ENCODE data around the gene RABGAP1L.
"Not testable (repeated sequence)": the region's sequence is repeated elsewhere in the genome, so short reads cannot be mapped to it uniquely, and the experiment has no call there.

The RABGAP1L gene

DNA sequence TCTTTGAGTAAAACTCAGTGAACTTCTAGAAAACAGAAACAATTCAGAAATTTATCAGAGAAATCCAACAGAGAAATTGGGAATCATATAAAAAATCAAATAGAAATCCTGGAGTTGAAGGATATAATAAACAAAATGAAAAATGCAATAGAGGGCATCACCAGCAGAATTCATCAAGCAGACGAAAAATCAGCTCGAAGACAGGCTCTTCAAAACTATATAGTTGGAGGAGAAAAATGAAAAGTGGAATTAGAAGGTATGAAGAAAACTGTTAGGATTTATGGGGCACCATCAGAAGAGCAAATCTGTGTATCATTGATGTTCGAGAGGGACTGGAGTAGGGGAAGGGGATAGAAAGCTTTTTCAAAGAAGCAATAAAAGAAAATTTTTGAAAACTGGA is 167.0 kb downstream of the RABGAP1L start:
- no peaks in the 10 kb centered on the region for H3K4me1 ChIP-seq (ENCODE audit: control insufficient read depth, insufficient read depth, low read length)
- H3K4me3 ChIP-seq (ENCODE audit: low read depth, low read length) = no peak overlapping the region
- no peaks in the 10 kb centered on the region for H3K36me3 ChIP-seq (ENCODE audit: control insufficient read depth, insufficient read depth, low read length)
- H3K9ac ChIP-seq (ENCODE audit: low read length) = no peak overlapping the region
- no peak overlapping the region for H3K27ac ChIP-seq (ENCODE audit: low read depth, low read length)
- H3K27me3 ChIP-seq (ENCODE audit: control insufficient read depth, insufficient read depth, low read length) = no peaks in the 10 kb centered on the region
- H3K9me3 ChIP-seq (ENCODE audit: control insufficient read depth, insufficient read depth, low read depth, low read length) = peaks cover 30% of the 10 kb centered on the region

DNA sequence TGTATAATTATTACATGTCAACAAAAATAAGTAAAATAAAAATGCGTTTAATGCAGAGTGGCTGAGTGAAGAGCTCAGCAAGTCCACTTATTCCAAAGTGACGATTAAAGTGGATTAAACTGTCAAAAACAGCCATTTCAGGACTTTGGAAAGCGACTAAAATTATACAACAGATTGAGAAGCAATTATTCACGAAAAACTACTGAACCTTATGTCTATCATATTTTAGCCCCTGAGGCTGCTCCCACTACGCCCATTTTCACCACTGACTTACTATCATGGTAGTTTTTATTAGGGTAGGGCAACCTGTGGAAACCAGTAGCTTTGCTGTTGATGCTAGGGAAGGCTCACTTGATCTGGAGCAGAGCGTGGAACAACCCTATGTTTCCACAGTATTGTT is 174.1 kb downstream of the RABGAP1L start:
- Histone ChIP-seq H3K4me1 (ENCODE audit: control insufficient read depth, insufficient read depth, low read length) (no peaks in the 10 kb centered on the region), H3K4me3 (ENCODE audit: low read depth, low read length) (no peak overlapping the region)

DNA sequence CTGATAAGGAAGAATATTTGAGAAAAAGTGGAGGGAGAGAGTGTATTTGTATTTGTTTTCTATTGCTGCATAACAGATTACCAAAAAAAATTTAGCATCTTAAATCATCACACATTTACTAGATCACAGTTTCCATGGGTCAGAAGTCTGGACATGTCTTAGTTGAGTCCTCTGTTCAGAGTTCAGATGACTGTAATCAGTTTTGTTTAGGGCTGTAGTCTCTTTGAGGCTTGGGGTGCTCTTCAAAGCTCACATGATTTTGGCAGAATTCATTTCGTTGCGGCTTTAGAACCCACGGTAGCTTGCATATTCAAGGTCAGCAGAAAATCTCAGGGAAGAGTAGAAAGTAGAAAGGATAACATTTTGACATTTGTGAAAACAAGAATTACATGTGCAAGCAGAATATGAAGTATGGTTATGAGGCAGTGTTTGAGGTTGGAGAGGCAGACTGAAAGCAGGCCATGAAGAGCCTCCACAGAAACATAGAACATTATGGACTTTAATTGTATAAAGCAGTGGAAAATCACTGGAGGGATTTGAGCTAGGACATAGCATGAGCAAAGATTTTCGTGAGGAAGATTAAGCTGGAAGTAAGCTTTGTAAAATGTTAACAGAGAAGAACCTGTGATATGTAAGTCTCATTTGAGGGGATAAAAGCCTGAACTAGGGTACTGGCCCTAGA is 177.8 kb downstream of the RABGAP1L start:
- H3K36me3 ChIP-seq (ENCODE audit: control insufficient read depth, insufficient read depth, low read length) = no peaks in the 10 kb centered on the region
- no peaks in the 10 kb centered on the region for H3K4me1 ChIP-seq (ENCODE audit: control insufficient read depth, insufficient read depth, low read length)
- H3K9me3 ChIP-seq (ENCODE audit: control insufficient read depth, insufficient read depth, low read depth, low read length) = no peaks in the 10 kb centered on the region
- no peaks in the 10 kb centered on the region for H3K27me3 ChIP-seq (ENCODE audit: control insufficient read depth, insufficient read depth, low read length)
- H3K4me3 ChIP-seq (ENCODE audit: low read depth, low read length) = no peak overlapping the region
- H3K27ac ChIP-seq (ENCODE audit: low read depth, low read length) = no peak overlapping the region
- no peak overlapping the region for H3K9ac ChIP-seq (ENCODE audit: low read length)

More for the DNA sequence above, 174.1 kb downstream of the RABGAP1L start:
- H3K9me3 ChIP-seq (ENCODE audit: control insufficient read depth, insufficient read depth, low read depth, low read length) = no peaks in the 10 kb centered on the region
- no peaks in the 10 kb centered on the region for H3K27me3 ChIP-seq (ENCODE audit: control insufficient read depth, insufficient read depth, low read length)
- H3K36me3 ChIP-seq (ENCODE audit: control insufficient read depth, insufficient read depth, low read length) = no peaks in the 10 kb centered on the region
- H3K27ac ChIP-seq (ENCODE audit: low read depth, low read length) = no peak overlapping the region
- H3K9ac ChIP-seq (ENCODE audit: low read length) = no peak overlapping the region

DNA sequence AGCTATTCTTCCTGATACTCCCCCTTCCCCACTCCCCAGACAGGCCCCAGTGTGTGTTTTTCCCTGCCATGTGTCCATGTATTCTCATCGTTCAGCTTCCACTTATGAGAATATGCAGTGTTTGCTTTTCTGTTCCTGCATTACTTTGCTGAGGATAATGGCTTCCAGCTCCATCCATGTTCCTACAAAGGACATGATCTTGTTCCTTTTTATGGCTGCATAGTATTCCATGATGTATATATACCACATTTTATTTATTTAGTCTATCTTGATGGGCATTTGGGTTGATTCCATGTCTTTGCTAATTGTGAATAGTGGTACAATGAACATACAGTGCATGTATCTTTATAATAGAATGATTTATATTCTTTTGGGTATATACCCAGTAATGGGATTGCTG is 181.1 kb downstream of the RABGAP1L start:
- not testable (repeated sequence) for H3K9me3 ChIP-seq (ENCODE audit: control insufficient read depth, insufficient read depth, low read depth, low read length); H3K4me1 ChIP-seq (ENCODE audit: control insufficient read depth, insufficient read depth, low read length); H3K27ac ChIP-seq (ENCODE audit: low read depth, low read length); H3K36me3 ChIP-seq (ENCODE audit: control insufficient read depth, insufficient read depth, low read length); H3K4me3 ChIP-seq (ENCODE audit: low read depth, low read length); H3K27me3 ChIP-seq (ENCODE audit: control insufficient read depth, insufficient read depth, low read length); H3K9ac ChIP-seq (ENCODE audit: low read length)

DNA sequence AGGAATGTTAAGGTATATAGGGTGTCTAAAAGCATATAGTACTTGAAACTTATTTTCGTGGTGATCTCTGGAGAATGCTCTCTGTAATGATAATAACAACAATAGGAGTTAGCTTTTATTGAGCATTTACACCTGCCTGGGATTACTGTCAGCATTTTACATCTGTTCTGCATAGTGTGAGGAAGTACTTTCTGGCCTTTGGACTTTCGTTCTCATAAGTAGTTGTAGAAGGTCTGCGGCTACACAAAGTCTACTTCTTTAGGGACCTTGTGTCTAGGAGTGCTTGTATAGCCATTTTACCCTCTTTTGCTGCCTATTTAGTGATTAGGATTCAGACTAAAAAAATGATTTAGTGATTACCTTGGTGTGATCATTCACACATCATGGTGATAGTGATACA is 184.8 kb downstream of the RABGAP1L start:
- Histone ChIP-seq H3K9ac (ENCODE audit: low read length) (no peak overlapping the region), H3K27me3 (ENCODE audit: control insufficient read depth, insufficient read depth, low read length) (no peaks in the 10 kb centered on the region), H3K27ac (ENCODE audit: low read depth, low read length) (no peak overlapping the region), H3K4me3 (ENCODE audit: low read depth, low read length) (no peak overlapping the region), H3K9me3 (ENCODE audit: control insufficient read depth, insufficient read depth, low read depth, low read length) (no peaks in the 10 kb centered on the region), H3K36me3 (ENCODE audit: control insufficient read depth, insufficient read depth, low read length) (no peaks in the 10 kb centered on the region), H3K4me1 (ENCODE audit: control insufficient read depth, insufficient read depth, low read length) (no peaks in the 10 kb centered on the region)

DNA sequence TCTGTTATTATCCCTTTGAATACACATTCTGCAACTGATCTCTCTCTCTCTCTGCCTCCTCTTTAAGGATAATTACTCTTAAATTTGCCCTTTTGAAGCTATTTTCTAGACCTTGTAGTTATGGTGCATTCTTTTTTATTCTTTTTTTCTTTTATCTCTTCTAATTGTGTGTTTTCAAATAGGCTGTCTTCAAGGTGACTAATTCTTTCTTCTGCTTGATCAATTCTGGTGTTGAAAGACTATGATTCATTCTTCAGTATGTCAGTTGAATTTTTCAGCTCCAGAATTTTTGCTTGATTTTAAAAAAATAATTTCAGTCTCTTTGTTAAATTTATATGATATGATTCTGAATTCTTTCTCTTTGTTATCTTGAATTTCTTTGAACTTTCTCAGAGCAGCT is 192.8 kb downstream of the RABGAP1L start:
- peaks cover 6% of the 10 kb centered on the region; the same call in 1 of the 2 replicates for H3K9me3 ChIP-seq (ENCODE audit: control insufficient read depth, insufficient read depth, low read depth, low read length)
- H3K27ac ChIP-seq (ENCODE audit: low read depth, low read length) = no peak overlapping the region
- H3K27me3 ChIP-seq (ENCODE audit: control insufficient read depth, insufficient read depth, low read length) = no peaks in the 10 kb centered on the region
- H3K4me1 ChIP-seq (ENCODE audit: control insufficient read depth, insufficient read depth, low read length) = no peaks in the 10 kb centered on the region
- no peak overlapping the region for H3K9ac ChIP-seq (ENCODE audit: low read length)
- no peaks in the 10 kb centered on the region for H3K36me3 ChIP-seq (ENCODE audit: control insufficient read depth, insufficient read depth, low read length)
- H3K4me3 ChIP-seq (ENCODE audit: low read depth, low read length) = no peak overlapping the region

DNA sequence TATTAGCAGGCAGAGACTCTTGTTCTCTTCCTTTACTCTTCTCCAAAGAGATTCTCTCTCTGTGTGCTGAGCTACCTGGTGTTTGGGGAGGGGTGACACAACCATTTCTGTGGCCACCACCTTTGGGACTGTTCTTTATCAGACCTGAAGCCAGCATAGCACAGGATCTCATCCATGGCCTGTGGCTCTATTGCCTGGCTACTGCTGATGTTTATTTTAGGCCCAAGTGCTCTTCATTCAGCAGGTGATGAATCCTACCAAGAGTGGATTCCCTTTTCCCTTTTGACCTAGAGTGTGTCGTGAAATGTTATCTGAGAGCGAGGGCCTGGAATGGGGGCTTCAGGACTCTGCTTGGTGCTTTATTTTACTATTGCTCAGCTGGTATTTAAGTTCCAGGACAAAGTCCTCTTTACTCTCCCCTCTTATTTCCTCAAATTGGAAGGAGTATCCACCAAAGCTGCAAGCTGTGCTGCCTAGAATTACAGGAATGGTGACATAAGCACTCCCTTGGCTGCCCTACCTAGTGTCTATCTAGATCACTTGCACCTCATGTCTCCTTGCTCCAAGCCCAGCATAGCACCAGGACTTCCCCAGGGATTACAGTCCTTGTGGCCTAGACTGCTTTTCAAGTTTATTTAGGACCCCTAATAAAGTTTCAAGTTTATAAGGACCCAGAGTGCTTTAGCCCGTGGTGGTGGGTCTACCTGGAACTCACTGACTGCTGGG is 193.7 kb downstream of the RABGAP1L start:
- Histone ChIP-seq H3K27ac (ENCODE audit: low read depth, low read length) (no peak overlapping the region), H3K27me3 (ENCODE audit: control insufficient read depth, insufficient read depth, low read length) (no peaks in the 10 kb centered on the region), H3K9me3 (ENCODE audit: control insufficient read depth, insufficient read depth, low read depth, low read length) (peaks cover 6% of the 10 kb centered on the region; the same call in 1 of the 2 replicates), H3K4me1 (ENCODE audit: control insufficient read depth, insufficient read depth, low read length) (no peaks in the 10 kb centered on the region), H3K9ac (ENCODE audit: low read length) (no peak overlapping the region), H3K4me3 (ENCODE audit: low read depth, low read length) (no peak overlapping the region), H3K36me3 (ENCODE audit: control insufficient read depth, insufficient read depth, low read length) (no peaks in the 10 kb centered on the region)

DNA sequence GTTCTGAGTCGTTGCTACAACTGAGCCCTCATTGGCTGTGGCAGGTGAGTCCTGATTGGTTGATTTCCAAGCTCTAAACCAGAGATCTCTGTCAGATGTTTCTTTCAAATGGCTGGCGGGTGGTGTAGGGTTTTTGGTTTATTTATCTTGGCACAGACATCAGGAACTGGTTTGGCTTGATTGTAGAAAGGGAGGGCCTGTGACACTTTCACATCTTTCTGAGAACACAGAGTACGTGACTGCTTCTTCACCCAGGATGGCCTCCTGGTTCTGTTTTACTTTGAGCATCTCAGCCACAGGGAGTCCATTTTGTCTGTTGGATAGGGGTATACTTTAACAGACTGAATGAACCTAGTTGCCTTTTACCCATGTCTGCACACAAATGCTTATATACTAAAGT is 199.0 kb downstream of the RABGAP1L start:
- Histone ChIP-seq H3K36me3 (ENCODE audit: control insufficient read depth, insufficient read depth, low read length) (no peaks in the 10 kb centered on the region), H3K4me1 (ENCODE audit: control insufficient read depth, insufficient read depth, low read length) (no peaks in the 10 kb centered on the region), H3K4me3 (ENCODE audit: low read depth, low read length) (no peak overlapping the region), H3K9ac (ENCODE audit: low read length) (no peak overlapping the region), H3K9me3 (ENCODE audit: control insufficient read depth, insufficient read depth, low read depth, low read length) (no peaks in the 10 kb centered on the region), H3K27me3 (ENCODE audit: control insufficient read depth, insufficient read depth, low read length) (no peaks in the 10 kb centered on the region), H3K27ac (ENCODE audit: low read depth, low read length) (no peak overlapping the region)

DNA sequence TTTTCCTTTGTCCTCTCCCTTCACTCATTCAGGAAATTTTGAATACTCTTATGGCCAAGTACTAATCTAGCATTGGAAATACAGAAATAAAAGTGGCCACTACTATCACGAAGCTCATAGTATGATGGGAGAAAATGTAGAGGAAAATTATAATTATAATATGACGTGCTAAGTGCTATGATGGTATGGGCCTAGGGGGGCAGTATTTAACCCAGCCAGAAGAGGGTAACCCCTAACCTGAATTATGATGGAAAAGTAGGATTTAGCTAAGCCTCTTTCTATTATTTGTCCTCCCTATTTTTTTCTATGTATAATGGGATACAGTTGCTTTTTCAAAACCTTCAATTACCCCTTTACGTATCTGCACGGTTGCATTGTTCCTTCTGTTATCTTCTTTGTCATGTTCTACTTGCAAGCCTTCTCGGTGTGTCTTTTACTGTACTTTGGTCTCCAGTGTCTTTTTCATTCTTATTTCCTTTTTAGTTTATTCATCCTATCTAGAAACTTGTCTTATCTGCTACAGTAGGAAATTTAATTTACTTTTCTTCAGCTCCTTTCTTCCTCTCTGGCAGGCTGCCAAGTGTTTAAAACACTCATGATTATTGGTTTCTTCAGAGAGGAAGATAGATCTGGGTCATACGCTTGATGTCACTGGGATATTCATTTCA is 199.6 kb downstream of the RABGAP1L start:
- no peaks in the 10 kb centered on the region for H3K4me1 ChIP-seq (ENCODE audit: control insufficient read depth, insufficient read depth, low read length)
- H3K36me3 ChIP-seq (ENCODE audit: control insufficient read depth, insufficient read depth, low read length) = no peaks in the 10 kb centered on the region
- H3K9me3 ChIP-seq (ENCODE audit: control insufficient read depth, insufficient read depth, low read depth, low read length) = no peaks in the 10 kb centered on the region
- no peak overlapping the region for H3K4me3 ChIP-seq (ENCODE audit: low read depth, low read length)
- H3K9ac ChIP-seq (ENCODE audit: low read length) = no peak overlapping the region
- H3K27ac ChIP-seq (ENCODE audit: low read depth, low read length) = no peak overlapping the region
- H3K27me3 ChIP-seq (ENCODE audit: control insufficient read depth, insufficient read depth, low read length) = no peaks in the 10 kb centered on the region

DNA sequence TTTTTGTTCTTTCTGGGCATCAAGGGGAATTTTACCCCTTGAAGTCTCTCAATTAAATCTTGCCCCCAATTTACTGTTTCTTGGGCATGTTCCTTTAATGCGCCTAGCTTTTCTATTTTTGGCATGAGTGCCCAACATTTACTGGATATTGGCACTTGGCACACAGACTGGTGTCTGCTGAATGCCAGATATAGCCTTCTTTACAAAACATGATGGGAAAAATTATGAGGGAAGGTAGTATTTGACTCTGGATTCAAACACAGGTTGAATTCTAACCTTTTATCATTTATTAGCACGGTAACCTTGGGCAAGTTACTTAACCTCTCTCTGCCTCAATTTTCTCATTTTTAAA is 200.1 kb downstream of the RABGAP1L start:
- no peaks in the 10 kb centered on the region for H3K27me3 ChIP-seq (ENCODE audit: control insufficient read depth, insufficient read depth, low read length)
- H3K4me1 ChIP-seq (ENCODE audit: control insufficient read depth, insufficient read depth, low read length) = no peaks in the 10 kb centered on the region
- no peaks in the 10 kb centered on the region for H3K9me3 ChIP-seq (ENCODE audit: control insufficient read depth, insufficient read depth, low read depth, low read length)
- H3K36me3 ChIP-seq (ENCODE audit: control insufficient read depth, insufficient read depth, low read length) = no peaks in the 10 kb centered on the region
- no peak overlapping the region for H3K9ac ChIP-seq (ENCODE audit: low read length)
- H3K4me3 ChIP-seq (ENCODE audit: low read depth, low read length) = no peak overlapping the region
- no peak overlapping the region for H3K27ac ChIP-seq (ENCODE audit: low read depth, low read length)

DNA sequence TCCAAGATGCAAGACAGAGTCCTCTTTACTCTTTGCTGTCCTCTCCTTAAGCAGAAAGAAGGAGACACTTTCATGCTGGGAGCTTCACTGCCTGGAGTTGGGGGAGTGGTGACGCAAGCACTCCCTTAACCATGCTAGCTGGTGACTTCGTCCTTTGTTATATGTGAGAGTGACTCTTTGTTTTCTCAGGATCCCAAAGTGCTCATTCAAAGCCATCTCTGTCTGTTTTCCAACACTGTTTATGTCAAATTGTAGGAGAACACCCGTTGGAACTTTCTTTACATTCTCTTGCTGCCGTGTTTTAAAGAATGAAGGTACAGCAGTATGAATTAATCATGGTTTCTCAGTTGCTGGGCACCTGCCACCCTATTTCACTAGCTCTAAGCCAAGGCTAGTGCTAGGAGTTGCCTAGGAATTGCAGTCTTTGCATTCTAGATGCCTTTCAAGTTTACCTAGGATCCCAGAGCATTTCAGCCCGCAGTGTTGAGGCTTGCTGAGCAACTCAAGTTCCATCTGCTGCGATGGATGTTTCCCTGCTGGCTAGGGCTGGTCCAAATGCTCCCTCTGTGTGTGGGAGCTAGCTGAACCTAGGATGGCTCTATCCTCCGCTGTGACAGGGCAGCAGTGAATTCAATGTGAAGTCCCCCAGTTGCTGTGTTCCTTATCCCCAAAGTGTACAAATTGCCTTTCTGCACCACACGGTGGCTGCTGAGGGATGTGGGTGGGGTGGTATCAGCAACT is 205.8 kb downstream of the RABGAP1L start:
- H3K4me1 ChIP-seq (ENCODE audit: control insufficient read depth, insufficient read depth, low read length) = no peaks in the 10 kb centered on the region
- no peak overlapping the region for H3K4me3 ChIP-seq (ENCODE audit: low read depth, low read length)
- no peak overlapping the region for H3K9ac ChIP-seq (ENCODE audit: low read length)
- H3K9me3 ChIP-seq (ENCODE audit: control insufficient read depth, insufficient read depth, low read depth, low read length) = no peaks in the 10 kb centered on the region
- H3K36me3 ChIP-seq (ENCODE audit: control insufficient read depth, insufficient read depth, low read length) = no peaks in the 10 kb centered on the region
- no peaks in the 10 kb centered on the region for H3K27me3 ChIP-seq (ENCODE audit: control insufficient read depth, insufficient read depth, low read length)
- H3K27ac ChIP-seq (ENCODE audit: low read depth, low read length) = no peak overlapping the region
